Testis (tissue), 2 donors: Measurements from ENCODE around the gene VDAC1.

ENCODE experiments used
- CTCF ChIP-seq, 3 experiments: fragments of 450-650 bp in 2 of 3; fragments of 200-600 bp in 1 of 3; sonication (generic) in 1 of 3; IDR thresholded peaks; one replicate each; pipeline ENCODE4 v1.5.1; 2016 to 2019; ENCODE audit warnings: antibody characterized with exemption in 3 of 3, mild to moderate bottlenecking in 2 of 3, moderate library complexity in 1 of 3
- POLR2A ChIP-seq: fragments of 450-650 bp; IDR thresholded peaks from one replicate; pipeline ENCODE4 v1.6.1; 2017; ENCODE audit warnings: antibody characterized with exemption, mild to moderate bottlenecking, moderate library complexity

- no peak for TF ChIP-seq CTCF (IDR thresholded peaks at IDR 0.05)
- no peak for TF ChIP-seq POLR2A
Observed at GRCh38 chr5:134046330-134046729, 41.6 kb upstream of the VDAC1 start.
